DND-41 (cell line): Measurements from ENCODE around the gene PAX2.

Experiments used
- EZH2 ChIP-seq: IDR thresholded peaks from 3 replicates; pipeline ENCODE4 v1.6.1; 2012; ENCODE audit warnings: borderline replicate concordance, low read depth, mild to moderate bottlenecking, moderate library complexity, low read length, inconsistent platforms; ENCODE audit not compliant: severe bottlenecking
- TF ChIP-seq, protein P1 (sequence below): IDR thresholded peaks from 2 replicates; pipeline ENCODE4 v1.5.1; 2012; ENCODE audit warnings: borderline replicate concordance, low read length, moderate library complexity, mild to moderate bottlenecking; ENCODE audit not compliant: poor library complexity, severe bottlenecking; ENCODE audit errors: extremely low read depth

DNA sequence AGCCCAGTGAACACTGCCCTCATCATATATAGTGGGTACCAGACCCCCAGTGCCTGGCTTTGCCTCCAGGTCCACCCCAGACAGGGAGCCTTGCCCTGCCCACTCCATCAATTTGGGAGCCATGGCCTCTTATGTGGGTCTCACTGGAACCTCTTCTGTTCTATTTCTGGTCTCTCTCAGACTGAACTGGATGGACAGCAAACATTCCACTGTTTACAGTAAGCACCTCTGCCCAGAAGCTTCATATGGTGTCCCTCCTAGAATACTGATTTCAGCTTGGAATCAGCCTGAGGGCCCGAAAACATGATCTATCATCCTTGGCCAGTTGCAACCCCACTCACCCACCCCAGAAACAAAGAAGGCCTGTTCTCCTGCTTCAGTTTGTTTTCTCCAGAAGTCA, 86.4 kb downstream of the PAX2 start:
- TF ChIP-seq, protein P1, sequence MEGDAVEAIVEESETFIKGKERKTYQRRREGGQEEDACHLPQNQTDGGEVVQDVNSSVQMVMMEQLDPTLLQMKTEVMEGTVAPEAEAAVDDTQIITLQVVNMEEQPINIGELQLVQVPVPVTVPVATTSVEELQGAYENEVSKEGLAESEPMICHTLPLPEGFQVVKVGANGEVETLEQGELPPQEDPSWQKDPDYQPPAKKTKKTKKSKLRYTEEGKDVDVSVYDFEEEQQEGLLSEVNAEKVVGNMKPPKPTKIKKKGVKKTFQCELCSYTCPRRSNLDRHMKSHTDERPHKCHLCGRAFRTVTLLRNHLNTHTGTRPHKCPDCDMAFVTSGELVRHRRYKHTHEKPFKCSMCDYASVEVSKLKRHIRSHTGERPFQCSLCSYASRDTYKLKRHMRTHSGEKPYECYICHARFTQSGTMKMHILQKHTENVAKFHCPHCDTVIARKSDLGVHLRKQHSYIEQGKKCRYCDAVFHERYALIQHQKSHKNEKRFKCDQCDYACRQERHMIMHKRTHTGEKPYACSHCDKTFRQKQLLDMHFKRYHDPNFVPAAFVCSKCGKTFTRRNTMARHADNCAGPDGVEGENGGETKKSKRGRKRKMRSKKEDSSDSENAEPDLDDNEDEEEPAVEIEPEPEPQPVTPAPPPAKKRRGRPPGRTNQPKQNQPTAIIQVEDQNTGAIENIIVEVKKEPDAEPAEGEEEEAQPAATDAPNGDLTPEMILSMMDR, result no peak
- TF ChIP-seq EZH2, result no peak
